G401.6 (cell line): ENCODE measurements around the gene TBC1D28.
"Not testable (repeated sequence)": the region's sequence is repeated elsewhere in the genome, so short reads cannot be mapped to it uniquely, and the experiment has no call there.

Source experiments
- FAIRE-seq: peaks from 2 replicates; lab custom pipeline; 2012; peaks lifted over from hg19 to GRCh38; lab: Jason Lieb, UNC

Gene TBC1D28

GRCh38 chr17:18644291-18644690, at the start of gene TBC1D28:
Gene TBC1D28, minus strand, starts transcription at chr17:18644391. Its CDS starts 3,039 bp downstream, at chr17:18641352.
- FAIRE-seq: not testable (repeated sequence)

GRCh38 chr17:18682668-18683067, 38.5 kb upstream of the TBC1D28 start:
- FAIRE-seq: peak; percentile 52

DNA sequence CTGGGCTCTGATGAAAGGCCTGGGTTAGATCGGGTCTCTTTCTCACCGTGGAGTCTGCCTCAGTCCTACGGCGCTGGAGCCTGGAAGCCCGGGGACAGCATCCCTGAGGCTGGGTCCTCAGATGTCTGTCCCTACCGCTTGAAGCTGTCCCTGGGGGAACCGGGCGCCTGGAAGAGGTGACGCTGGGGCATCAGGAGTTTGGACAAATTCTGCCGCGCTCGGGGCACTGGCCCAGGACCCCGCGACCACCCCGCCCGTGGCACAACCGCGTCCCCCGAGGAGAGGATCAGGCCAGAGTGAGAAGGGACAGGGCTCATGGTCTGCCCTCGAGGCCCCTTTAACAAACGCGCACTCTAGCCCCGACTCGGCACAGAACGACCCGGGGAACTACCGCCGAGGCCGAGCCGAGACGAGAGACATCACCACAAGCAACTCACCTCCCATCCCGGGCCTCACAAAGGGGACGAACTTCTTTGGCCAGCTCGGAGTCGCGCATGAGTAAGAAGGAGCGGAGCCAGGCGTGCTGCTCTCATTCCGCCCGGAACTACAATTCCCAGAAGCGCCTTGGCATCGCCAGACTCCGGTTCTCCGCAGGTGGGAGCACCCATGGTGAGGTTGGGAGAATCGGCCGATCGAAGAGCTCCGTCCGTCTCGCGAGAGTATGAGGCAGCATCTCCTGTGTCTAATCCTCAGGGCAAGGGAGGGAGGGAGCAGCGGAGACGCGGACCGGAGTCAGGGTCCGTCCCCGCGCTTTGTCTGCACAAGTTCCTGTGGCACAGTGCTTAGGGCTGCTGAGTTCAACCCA, 37.8 kb upstream of the TBC1D28 start, which contains the start of gene FOXO3B:
TSS of gene FOXO3B (minus strand) at position 548 of the 805 bp plus-strand sequence. CDS start 663 bp downstream, outside the sequence.
- FAIRE-seq: peak; percentile 97

GRCh38 chr17:18677381-18677780, 33.2 kb upstream of the TBC1D28 start:
- FAIRE-seq: not testable (repeated sequence)

DNA sequence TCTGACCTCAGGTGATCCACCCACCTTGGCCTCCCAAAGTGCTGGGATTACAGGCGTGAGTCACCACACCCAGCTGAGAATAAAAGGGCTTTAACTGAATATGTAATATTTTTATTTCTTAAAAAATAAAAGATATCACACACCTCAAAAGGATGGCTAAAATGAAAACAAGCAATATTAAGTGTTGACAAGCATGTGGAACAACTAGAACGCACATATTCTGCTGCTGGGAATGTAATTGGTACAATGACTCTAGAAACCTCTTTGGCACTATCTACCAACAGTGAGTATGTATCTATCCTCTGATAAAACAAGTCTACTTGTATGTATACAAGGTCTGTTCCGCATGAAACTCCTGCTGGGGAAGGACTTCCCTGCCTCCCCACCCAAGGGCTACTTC, 32.7 kb upstream of the TBC1D28 start:
- not testable (repeated sequence) for FAIRE-seq

GRCh38 chr17:18672395-18673227, 28.4 kb upstream of the TBC1D28 start:
- not testable (repeated sequence) for FAIRE-seq

- not testable (repeated sequence) for FAIRE-seq
Observed at GRCh38 chr17:18668625-18669024, 24.4 kb upstream of the TBC1D28 start.

DNA sequence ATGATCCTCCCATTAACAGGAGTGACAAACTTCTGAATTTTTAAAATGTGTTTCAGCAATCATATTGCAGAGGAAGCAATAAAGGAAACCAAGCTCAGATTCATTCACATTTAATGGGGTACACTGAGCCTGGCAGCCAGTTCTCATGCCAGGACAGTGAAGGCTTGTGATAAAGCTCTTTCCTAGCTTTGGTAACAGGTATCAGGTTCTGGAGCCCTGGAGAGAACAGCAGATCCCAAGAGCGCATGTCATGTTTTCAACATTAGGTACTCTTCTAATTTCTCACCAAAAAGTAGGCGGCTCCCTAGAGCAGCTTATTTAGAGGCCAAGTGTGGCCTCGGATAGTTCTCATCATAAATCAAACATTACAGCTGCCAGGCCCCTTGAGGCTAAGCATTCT, 23.3 kb upstream of the TBC1D28 start:
- FAIRE-seq: not testable (repeated sequence)

- not testable (repeated sequence) for FAIRE-seq
Observed at GRCh38 chr17:18666326-18666725, 22.1 kb upstream of the TBC1D28 start.

DNA sequence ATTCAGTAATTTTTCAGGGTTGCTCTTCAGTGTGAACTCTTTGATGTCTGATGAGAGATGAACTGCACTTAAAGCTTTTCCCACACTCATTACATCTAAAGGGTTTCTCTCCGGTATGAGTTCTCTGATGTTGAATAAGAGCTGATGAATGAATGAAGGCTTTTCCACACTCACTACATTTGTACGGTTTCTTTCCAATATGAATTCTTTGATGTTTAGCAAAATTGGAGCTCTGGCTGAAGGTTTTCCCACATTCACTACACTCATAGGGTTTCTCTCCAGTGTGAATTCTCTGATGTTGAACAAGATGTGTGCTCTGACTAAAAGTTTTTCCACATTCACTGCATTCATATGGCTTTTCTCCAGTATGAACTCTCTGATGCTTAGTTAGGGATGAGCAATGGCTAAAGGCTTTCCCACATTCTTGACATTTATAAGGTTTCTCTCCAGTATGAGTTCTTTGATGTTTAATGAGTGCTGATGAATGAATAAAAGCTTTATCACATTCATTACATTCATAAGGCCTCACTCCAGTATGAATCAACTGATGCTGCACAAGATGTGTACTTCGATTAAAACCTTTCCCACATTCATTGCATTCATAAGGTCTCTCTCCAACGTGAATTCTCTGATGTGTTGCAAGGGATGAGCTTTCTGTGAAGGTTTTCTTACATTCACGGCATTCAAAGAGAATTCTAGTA, 17.9 kb upstream of the TBC1D28 start:
- not testable (repeated sequence) for FAIRE-seq

GRCh38 chr17:18650094-18650493, 5.9 kb upstream of the TBC1D28 start:
- FAIRE-seq: not testable (repeated sequence)

DNA sequence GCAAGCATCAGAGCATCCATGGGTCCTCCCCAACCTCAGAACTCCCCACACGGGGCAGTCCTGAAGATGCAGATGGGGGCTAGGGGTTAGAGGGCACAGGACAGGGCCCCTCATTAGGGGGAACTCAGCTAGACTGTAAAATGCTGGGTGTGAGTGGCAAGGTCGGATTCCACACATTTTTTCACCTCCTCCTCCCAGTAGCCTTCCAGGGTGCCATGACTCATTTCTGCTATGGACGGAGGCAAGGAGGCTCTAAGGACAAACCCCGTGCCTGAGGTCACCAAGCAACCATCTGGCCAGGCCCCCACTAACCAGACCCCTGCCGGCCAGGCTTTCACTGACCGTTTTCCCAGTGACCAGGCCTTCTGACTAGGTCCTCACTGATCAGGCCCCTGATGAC, 1.1 kb downstream of the TBC1D28 start:
- FAIRE-seq: not testable (repeated sequence)

GRCh38 chr17:18638357-18638756, 5.8 kb downstream of the TBC1D28 start:
- not testable (repeated sequence) for FAIRE-seq

- FAIRE-seq: not testable (repeated sequence)
Observed at GRCh38 chr17:18636237-18636636, 8.0 kb downstream of the TBC1D28 start.

GRCh38 chr17:18635773-18636172, 8.4 kb downstream of the TBC1D28 start:
- FAIRE-seq: not testable (repeated sequence)

DNA sequence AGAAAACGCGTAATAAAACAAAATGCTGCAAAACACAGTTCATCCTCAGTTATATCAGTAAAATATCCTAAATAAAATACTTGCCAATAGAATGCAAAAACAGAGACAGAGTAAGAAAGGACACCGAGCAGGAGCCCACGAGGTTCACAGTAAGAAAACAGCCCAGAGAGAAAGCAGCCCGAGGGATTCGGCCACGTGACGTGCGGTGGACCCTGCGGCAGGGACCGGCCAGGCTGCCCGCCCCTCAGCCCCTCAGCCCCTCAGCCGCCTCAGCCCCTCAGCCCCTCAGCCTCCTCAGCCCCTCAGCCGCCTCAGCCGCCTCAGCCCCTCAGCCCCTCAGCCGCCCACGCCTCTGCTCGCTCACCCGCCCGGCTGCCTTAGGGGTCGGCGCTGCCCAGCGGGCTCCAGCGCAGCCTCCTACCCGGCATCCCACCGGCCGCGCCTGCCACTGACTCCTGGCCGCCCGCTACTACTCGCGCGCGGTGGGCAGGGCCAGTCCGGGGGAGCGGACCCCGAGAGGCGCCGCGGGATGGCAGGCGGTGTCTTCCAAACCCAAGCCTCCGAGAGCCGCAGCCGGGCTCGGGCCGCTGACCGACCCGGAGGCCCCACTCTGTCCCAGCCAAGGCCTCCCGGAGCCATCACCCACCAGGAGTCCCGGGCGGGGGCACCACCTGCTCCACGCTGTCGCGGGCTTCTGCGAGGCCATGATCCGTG, 9.5 kb downstream of the TBC1D28 start:
- FAIRE-seq: not testable (repeated sequence)

- no peak for FAIRE-seq
Observed at GRCh38 chr17:18626152-18626870, 17.9 kb downstream of the TBC1D28 start.

- FAIRE-seq: not testable (repeated sequence)
Observed at GRCh38 chr17:18625509-18626104, 18.6 kb downstream of the TBC1D28 start.

- not testable (repeated sequence) for FAIRE-seq
Observed at GRCh38 chr17:18624862-18625501, 19.2 kb downstream of the TBC1D28 start.

DNA sequence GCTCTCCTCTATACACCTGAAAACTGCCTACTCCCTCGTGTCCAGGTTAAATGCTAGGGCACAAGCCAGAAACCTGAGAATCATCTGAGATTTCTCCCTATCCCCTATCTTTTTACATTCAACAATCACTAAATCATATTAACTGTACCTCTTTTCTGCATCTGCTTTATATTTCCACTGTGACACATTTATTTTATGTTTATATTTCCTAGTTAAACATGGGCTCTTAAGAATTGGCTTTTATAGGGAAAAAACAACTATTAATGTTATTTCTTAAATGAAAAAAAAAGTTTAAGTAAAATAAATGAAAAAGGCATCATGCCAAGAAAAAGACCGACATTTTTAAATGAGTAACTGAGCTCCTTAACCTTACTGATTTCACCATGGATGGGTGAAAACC, 26.6 kb downstream of the TBC1D28 start:
- not testable (repeated sequence) for FAIRE-seq
